ENCODE results near the gene TUBAL3.

- no peak for TF ChIP-seq EZH2 (IDR thresholded peaks at IDR 0.05; ENCODE audit: low read length)
- no peak for TF ChIP-seq CTCF (optimal IDR thresholded peaks at IDR 0.05 in 1 of 3, IDR thresholded peaks at IDR 0.05 in 1 of 3, conservative IDR thresholded peaks at IDR 0.05 in 1 of 3; ENCODE audit: extremely low read depth in 1 of 3, insufficient read depth in 2 of 3, low read length in 3 of 3)
Measured at GRCh38 chr10:5387169-5387568, 17.5 kb downstream of the TUBAL3 start.
